Ascending aorta (tissue), 2 donors: ENCODE results near the gene CRACR2A. TPM values are rescaled to one million over a fixed set of nuclear protein-coding genes. Genes with fewer than 3 reads are reported as not detected.

ENCODE experiments used
- DNase-seq, 2 donors: peaks; one replicate each; pipeline ENCODE4 v3.0.0-alpha.2; 2019; ENCODE audit warnings: low spot score in 2 of 2
- H3K27ac ChIP-seq, 2 donors: fragments of 200-600 bp; sonication (generic); one replicate each; pipeline ENCODE4 v1.5.1; 2016 to 2017; ENCODE audit warnings: mild to moderate bottlenecking in 1 of 2
- H3K27me3 ChIP-seq: fragments of 200-600 bp; sonication (generic); one replicate; pipeline ENCODE4 v1.5.1; 2017
- H3K36me3 ChIP-seq, 2 donors: fragments of 200-600 bp; sonication (generic); one replicate each; pipeline ENCODE4 v1.5.1; 2016
- H3K4me1 ChIP-seq, 2 donors: fragments of 200-600 bp; sonication (generic); one replicate each; pipeline ENCODE4 v1.5.1; 2016 to 2017; ENCODE audit warnings: mild to moderate bottlenecking in 1 of 2
- H3K4me3 ChIP-seq, 2 donors: fragments of 200-600 bp; sonication (generic); one replicate each; pipeline ENCODE4 v1.5.1; 2016 to 2017; ENCODE audit warnings: mild to moderate bottlenecking in 1 of 2
- H3K9me3 ChIP-seq, 2 donors: fragments of 200-600 bp; sonication (generic); one replicate each; pipeline ENCODE4 v1.5.1; 2016
- CTCF ChIP-seq, 3 experiments: fragments of 200-600 bp in 2 of 3; fragments of 450-650 bp in 1 of 3; sonication (generic) in 2 of 3; IDR thresholded peaks; one replicate each; pipeline ENCODE4 v1.5.1; 2016 to 2019; ENCODE audit warnings: antibody characterized with exemption in 3 of 3, mild to moderate bottlenecking in 1 of 3, moderate library complexity in 1 of 3
- intact Hi-C: fragments of 100-400 bp; cut with DNase I; formaldehyde crosslinking; loops from one replicate; pipeline ENCODE4 v1.15.1; 2023
- total RNA-seq: library from RNA; depleted of rRNA; stranded (reverse); fragments of >200 nt; gene quantifications from one replicate; pipeline ENCODE4 v1.1.0, GENCODE V29; 2016

CRACR2A gene
- total RNA-seq, 1 donor from 2014 or later, result 0.53 TPM

GRCh38 chr12:3685830-3686229 lies 67.1 kb downstream of the CRACR2A start:
- intact Hi-C loops, result no loop called here

GRCh38 chr12:3684449-3685051 lies 68.4 kb downstream of the CRACR2A start:
- peaks cover 0 to 8% of the 10 kb centered on the region in 2 donors for H3K9me3 ChIP-seq
- DNase-seq, result no peak
- intact Hi-C loops, result no loop called here
- no peaks in the 10 kb centered on the region for H3K4me1 ChIP-seq
- TF ChIP-seq CTCF (IDR thresholded peaks at IDR 0.05), result no peak
- no peak overlapping the region for H3K27ac ChIP-seq
- no peak overlapping the region for H3K4me3 ChIP-seq
- H3K27me3 ChIP-seq, result no peaks in the 10 kb centered on the region
- no peaks in the 10 kb centered on the region for H3K36me3 ChIP-seq

More at GRCh38 chr12:3685830-3686229, 67.1 kb downstream of the CRACR2A start:
- no peak for DNase-seq
- TF ChIP-seq CTCF (IDR thresholded peaks at IDR 0.05), result no peak
- Histone ChIP-seq H3K27me3 (no peaks in the 10 kb centered on the region), H3K27ac (no peak overlapping the region), H3K4me3 (no peak overlapping the region), H3K36me3 (no peaks in the 10 kb centered on the region), H3K4me1 (no peaks in the 10 kb centered on the region), H3K9me3 (peaks cover 0 to 14% of the 10 kb centered on the region in 2 donors)

GRCh38 chr12:3683670-3684069 lies 69.2 kb downstream of the CRACR2A start:
- Histone ChIP-seq H3K27me3 (no peaks in the 10 kb centered on the region), H3K4me3 (no peak overlapping the region), H3K4me1 (no peaks in the 10 kb centered on the region), H3K36me3 (no peaks in the 10 kb centered on the region), H3K9me3 (peaks cover 0 to 5% of the 10 kb centered on the region in 2 donors), H3K27ac (no peak overlapping the region)
- DNase-seq, result no peak
- TF ChIP-seq CTCF (IDR thresholded peaks at IDR 0.05), result no peak
- intact Hi-C loops, result no loop called here

- Histone ChIP-seq H3K9me3 (no peaks in the 10 kb centered on the region), H3K4me1 (no peaks in the 10 kb centered on the region), H3K27me3 (no peaks in the 10 kb centered on the region), H3K36me3 (no peaks in the 10 kb centered on the region), H3K27ac (no peak overlapping the region), H3K4me3 (no peak overlapping the region)
- no peak for TF ChIP-seq CTCF (IDR thresholded peaks at IDR 0.05)
- intact Hi-C loops, result no loop called here
- no peak for DNase-seq
Measured at GRCh38 chr12:3681595-3682061, 71.3 kb downstream of the CRACR2A start.

GRCh38 chr12:3680919-3681594 lies 71.9 kb downstream of the CRACR2A start:
- no peak overlapping the region for H3K27ac ChIP-seq

More at GRCh38 chr12:3680919-3681594, 71.9 kb downstream of the CRACR2A start:
- DNase-seq, result no peak
- intact Hi-C loops, result no loop called here
- Histone ChIP-seq H3K4me1 (no peaks in the 10 kb centered on the region), H3K9me3 (no peaks in the 10 kb centered on the region), H3K27me3 (no peaks in the 10 kb centered on the region), H3K4me3 (no peak overlapping the region), H3K36me3 (no peaks in the 10 kb centered on the region)
- no peak for TF ChIP-seq CTCF (IDR thresholded peaks at IDR 0.05)
